22Rv1 (cell line): Measurements from ENCODE around the gene OR1E2.

Experiments used
- CTCF ChIP-seq: fragments of 450-650 bp; IDR thresholded peaks from 2 replicates; pipeline ENCODE4 v1.5.1; 2017; ENCODE audit warnings: mild to moderate bottlenecking
- ZFX ChIP-seq: fragments of 450-650 bp; IDR thresholded peaks from 2 replicates; pipeline ENCODE4 v1.6.1; 2017; ENCODE audit warnings: antibody characterized with exemption, borderline replicate concordance

GRCh38 chr17:3440451-3440850 lies 6.8 kb upstream of the OR1E2 start:
- no peak for TF ChIP-seq CTCF
- TF ChIP-seq ZFX, result no peak
